SK-N-SH (cell line): ENCODE data around the gene SKA1. TPM values are rescaled to one million over a fixed set of nuclear protein-coding genes. Genes with fewer than 3 reads are reported as not detected.
A peak's percentile ranks its signal among the peaks of the same experiment; 100 is the strongest.

Source experiments
- CTCF ChIA-PET: fragments of 300-600, 350-600 bp; formaldehyde crosslinking; extraction: SDS; loops from one replicate; lab custom pipeline; 2021; lab: Yijun Ruan, JAX
- POLR2A ChIA-PET: fragments of 350-600 bp; sonication (Branson Sonifier 250); formaldehyde crosslinking; extraction: SDS; loops from one replicate; lab custom pipeline; 2020; ENCODE audit warnings: antibody characterized with exemption, inconsistent platforms; lab: Yijun Ruan, JAX
- DNase-seq: peaks from one replicate; pipeline ENCODE4 v3.0.0; 2012
- H2AFZ ChIP-seq: fragments of 200-600 bp; sonication (generic); 2 replicates; pipeline ENCODE4 v1.8.1; 2016; ENCODE audit warnings: antibody characterized with exemption, mild to moderate bottlenecking, low read depth
- H3F3A ChIP-seq: fragments of 200-600 bp; sonication (generic); replicated peaks from 2 replicates; pipeline ENCODE3; 2016; ENCODE audit warnings: antibody characterized with exemption, mild to moderate bottlenecking; ENCODE audit not compliant: insufficient read depth
- H3K27ac ChIP-seq, 2 experiments: fragments of 200-500 bp in 1 of 2; fragments of 200-600 bp in 1 of 2; sonication (Bioruptor generic) in 1 of 2; sonication (generic), shearing (Covaris generic) in 1 of 2; 2 replicates each; pipeline versions ENCODE4 v1.5.1 to v1.6.1; 2014 to 2016; ENCODE audit warnings: low read depth in 2 of 2, inconsistent platforms in 1 of 2, low read length in 1 of 2, mild to moderate bottlenecking in 1 of 2, mixed read lengths in 1 of 2
- H3K27me3 ChIP-seq: fragments of 200-600 bp; sonication (generic), shearing (Covaris generic); 2 replicates; pipeline ENCODE4 v1.6.1; 2016; ENCODE audit warnings: mixed run types; ENCODE audit not compliant: insufficient read depth
- H3K36me3 ChIP-seq, 2 experiments: fragments of 200-500 bp in 1 of 2; fragments of 200-600 bp in 1 of 2; sonication (Bioruptor generic) in 1 of 2; sonication (generic) in 1 of 2; replicated peaks in 1 of 2; 2 replicates each; pipeline versions ENCODE3 to v1.5.1; 2014 to 2016; ENCODE audit warnings: low read length in 1 of 2, mild to moderate bottlenecking in 1 of 2; ENCODE audit not compliant: insufficient read depth in 2 of 2, control insufficient read depth in 1 of 2
- H3K4me1 ChIP-seq, 2 experiments: fragments of 200-500 bp in 1 of 2; fragments of 200-600 bp in 1 of 2; sonication (Bioruptor generic) in 1 of 2; sonication (generic), shearing (Covaris generic) in 1 of 2; 2 replicates each; pipeline versions ENCODE4 v1.5.1 to v1.6.1; 2014 to 2016; ENCODE audit warnings: low read depth in 1 of 2, low read length in 1 of 2, mixed run types in 1 of 2; ENCODE audit not compliant: insufficient read depth in 2 of 2, control insufficient read depth in 1 of 2
- H3K4me2 ChIP-seq: fragments of 200-600 bp; sonication (generic), shearing (Covaris generic); 2 replicates; pipeline ENCODE4 v1.6.1; 2017; ENCODE audit warnings: mixed run types
- H3K4me3 ChIP-seq, 2 experiments: fragments of 200-500 bp in 1 of 2; fragments of 200-600 bp in 1 of 2; sonication (Bioruptor generic) in 1 of 2; sonication (generic), shearing (Covaris generic) in 1 of 2; 2 replicates each; pipeline versions ENCODE4 v1.5.1 to v1.8.1; 2014 to 2016; ENCODE audit warnings: low read depth in 2 of 2, inconsistent platforms in 1 of 2, low read length in 1 of 2, mild to moderate bottlenecking in 1 of 2, mixed read lengths in 1 of 2, moderate library complexity in 1 of 2
- H3K79me2 ChIP-seq: fragments of 200-600 bp; sonication (generic); 2 replicates; pipeline ENCODE4 v1.8.1; 2017; ENCODE audit warnings: mild to moderate bottlenecking; ENCODE audit not compliant: insufficient read depth
- H3K9ac ChIP-seq: fragments of 200-600 bp; sonication (generic); 2 replicates; pipeline ENCODE4 v1.6.1; 2017; ENCODE audit warnings: mixed run types
- H3K9me2 ChIP-seq: fragments of 200-600 bp; sonication (generic); 2 replicates; pipeline ENCODE4 v1.6.1; 2017; ENCODE audit warnings: mixed run types
- H3K9me3 ChIP-seq: fragments of 200-600 bp; sonication (generic); 2 replicates; pipeline ENCODE4 v1.6.1; 2017; ENCODE audit warnings: mixed run types, mild to moderate bottlenecking, moderate library complexity
- H4K20me1 ChIP-seq: fragments of 200-600 bp; sonication (generic); 2 replicates; pipeline ENCODE4 v1.6.1; 2017; ENCODE audit warnings: mild to moderate bottlenecking, mixed run types; ENCODE audit not compliant: insufficient read depth
- CTCF ChIP-seq: fragments of 200-600 bp; sonication (generic); IDR thresholded peaks from 2 replicates; pipeline ENCODE4 v1.6.1; 2017; ENCODE audit warnings: antibody characterized with exemption, mild to moderate bottlenecking, moderate library complexity
- ELF1 ChIP-seq: IDR thresholded peaks from 2 replicates; pipeline ENCODE4 v1.4.0; 2012
- EP300 ChIP-seq, 2 experiments: IDR thresholded peaks; 2 replicates each; pipeline versions ENCODE4 v1.4.0 to v1.6.1; 2012; ENCODE audit warnings: borderline replicate concordance in 1 of 2, low read depth in 1 of 2, low read length in 1 of 2
- EZH2phosphoT487 ChIP-seq: fragments of 200-600 bp; sonication (generic); IDR thresholded peaks from 2 replicates; pipeline ENCODE4 v1.6.1; 2017; ENCODE audit warnings: low read depth, mixed run types, mild to moderate bottlenecking, antibody characterized with exemption, moderate library complexity, borderline replicate concordance
- FOSL2 ChIP-seq: IDR thresholded peaks from 2 replicates; pipeline ENCODE4 v1.4.0; 2012; ENCODE audit warnings: low read depth, mild to moderate bottlenecking, moderate library complexity, borderline replicate concordance
- FOXJ3 ChIP-seq: sonication (generic); formaldehyde crosslinking; IDR thresholded peaks from 2 replicates; pipeline ENCODE4 v1.5.1; 2020; ENCODE audit warnings: mild to moderate bottlenecking, missing genetic modification reagents
- GABPA ChIP-seq: IDR thresholded peaks from 2 replicates; pipeline ENCODE4 v1.4.0; 2012; ENCODE audit warnings: low read depth, mild to moderate bottlenecking
- MEF2A ChIP-seq: IDR thresholded peaks from 2 replicates; pipeline ENCODE4 v1.4.0; 2012; ENCODE audit warnings: low read depth, borderline replicate concordance
- MXI1 ChIP-seq: IDR thresholded peaks from 2 replicates; pipeline ENCODE4 v1.6.1; 2012; ENCODE audit warnings: mild to moderate bottlenecking, low read depth, low read length, improper control_type of control experiment
- NFIC ChIP-seq: IDR thresholded peaks from 2 replicates; pipeline ENCODE4 v1.4.0; 2012; ENCODE audit warnings: borderline replicate concordance
- NRF1 ChIP-seq: IDR thresholded peaks from 2 replicates; pipeline ENCODE4 v1.6.1; 2012; ENCODE audit warnings: low read depth, mild to moderate bottlenecking, low read length
- PBX3 ChIP-seq: IDR thresholded peaks from 2 replicates; pipeline ENCODE4; 2012
- POLR2AphosphoS5 ChIP-seq: IDR thresholded peaks from 2 replicates; pipeline ENCODE4 v1.6.1; 2012; ENCODE audit warnings: low read depth, low read length
- RFX5 ChIP-seq: IDR thresholded peaks from 2 replicates; pipeline ENCODE4 v1.6.1; 2012; ENCODE audit warnings: mild to moderate bottlenecking, improper control_type of control experiment, low read length
- SIN3A ChIP-seq: IDR thresholded peaks from 2 replicates; pipeline ENCODE4 v1.6.1; 2012; ENCODE audit warnings: low read depth, mild to moderate bottlenecking, low read length, moderate library complexity, borderline replicate concordance
- SMC3 ChIP-seq: IDR thresholded peaks from 2 replicates; pipeline ENCODE4 v1.6.1; 2012; ENCODE audit warnings: low read depth, low read length, improper control_type of control experiment
- TAF1 ChIP-seq: IDR thresholded peaks from 2 replicates; pipeline ENCODE4 v1.6.1; 2012; ENCODE audit warnings: low read depth, mild to moderate bottlenecking, low read length, moderate library complexity, borderline replicate concordance
- TCF12 ChIP-seq: IDR thresholded peaks from 2 replicates; pipeline ENCODE4 v1.4.0; 2012
- WGBS: methylation state at CpG from one replicate; pipeline ENCODE4 v1.1.6; 2017; ENCODE audit warnings: low lambda C conversion rate; 5-methylcytosine and 5-hydroxymethylcytosine counted together
- polyA plus RNA-seq, 3 experiments: library from polyadenylated mRNA; depleted of rRNA; stranded (reverse); fragments of >200 nt; gene quantifications; 2 replicates each; pipeline ENCODE4 v1.2.3, GENCODE V29; 2012
- TF ChIP-seq, protein P1 (sequence below): IDR thresholded peaks from 2 replicates; pipeline ENCODE4 v1.4.0; 2012; ENCODE audit warnings: low read depth, borderline replicate concordance

Gene SKA1
- polyA plus RNA-seq, 1 of the 3 experiments (the other 2 are of a cell fraction) = 4.5 TPM

DNA sequence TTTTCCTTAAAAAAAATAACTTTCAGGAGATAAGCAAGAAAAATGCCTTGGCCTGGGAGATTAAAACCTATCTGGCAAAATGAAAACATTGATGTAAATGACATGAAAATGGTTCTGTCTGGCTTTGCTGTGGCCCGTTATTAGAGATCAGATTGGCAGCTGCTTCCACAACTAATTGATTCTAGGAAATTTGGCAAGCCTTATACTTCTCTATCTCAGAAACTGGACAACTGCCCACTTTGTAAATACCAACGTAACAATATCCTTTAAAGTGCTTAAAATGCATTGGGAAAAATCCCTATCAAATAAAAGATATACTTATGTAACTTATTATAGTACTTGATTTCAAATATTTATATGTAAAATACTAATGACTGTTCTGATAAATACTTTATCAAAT, 14.2 kb upstream of the SKA1 start:
- Histone ChIP-seq H2AFZ (no peak overlapping the region), H3K27me3 (peaks cover 6% of the 10 kb centered on the region; the same call in 1 of the 2 replicates), H3K36me3 (no peaks in the 10 kb centered on the region), H3F3A (peaks cover 3% of the 10 kb centered on the region), H3K27ac (no peak overlapping the region), H3K4me2 (no peak overlapping the region), H3K4me3 (no peak overlapping the region), H3K9me3 (no peaks in the 10 kb centered on the region), H3K79me2 (no peaks in the 10 kb centered on the region), H3K9me2 (no peaks in the 10 kb centered on the region), H3K4me1 (peaks cover 0 to 4% of the 10 kb centered on the region in 2 experiments; a peak in 2 of 4 replicates), H4K20me1 (no peaks in the 10 kb centered on the region), H3K9ac (no peak overlapping the region)
- WGBS = 0% methylated on average over 2 of the region's 2 CpGs
- DNase-seq = peak; percentile 22
- ChIA-PET POLR2A (no interaction called here), CTCF (no interaction called here)
- no peak for TF ChIP-seq ELF1
- no peak for TF ChIP-seq FOSL2
- no peak for TF ChIP-seq CTCF
- no peak for TF ChIP-seq NFIC
- TF ChIP-seq NRF1 = no peak
- TF ChIP-seq TCF12 = no peak
- no peak for TF ChIP-seq PBX3
- peak in 1 of 2 experiments; percentile 33; a peak in 1 of 4 replicates for TF ChIP-seq EP300 (IDR thresholded peaks at IDR 0.05; ENCODE audit: borderline replicate concordance in 1 of 2, low read depth in 1 of 2, low read length in 1 of 2)

GRCh38 chr18:50369672-50370071, 5.2 kb upstream of the SKA1 start:
- H2AFZ ChIP-seq = no peak overlapping the region
- no peaks in the 10 kb centered on the region for H3K79me2 ChIP-seq
- H4K20me1 ChIP-seq = no peaks in the 10 kb centered on the region
- no peak for DNase-seq
- TF ChIP-seq FOXJ3 (CRISPR knock-in tag) = no peak
- TF ChIP-seq SIN3A = no peak
- TF ChIP-seq, protein P1, sequence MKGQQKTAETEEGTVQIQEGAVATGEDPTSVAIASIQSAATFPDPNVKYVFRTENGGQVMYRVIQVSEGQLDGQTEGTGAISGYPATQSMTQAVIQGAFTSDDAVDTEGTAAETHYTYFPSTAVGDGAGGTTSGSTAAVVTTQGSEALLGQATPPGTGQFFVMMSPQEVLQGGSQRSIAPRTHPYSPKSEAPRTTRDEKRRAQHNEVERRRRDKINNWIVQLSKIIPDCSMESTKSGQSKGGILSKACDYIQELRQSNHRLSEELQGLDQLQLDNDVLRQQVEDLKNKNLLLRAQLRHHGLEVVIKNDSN = no peak
- TF ChIP-seq SMC3 = no peak
- no peak for TF ChIP-seq POLR2AphosphoS5
- no peak for TF ChIP-seq MEF2A
- no peak for TF ChIP-seq GABPA
- no peak for TF ChIP-seq TAF1
- no peak for TF ChIP-seq RFX5
- no peak for TF ChIP-seq NRF1
- no peak for TF ChIP-seq EZH2phosphoT487
- no peak for TF ChIP-seq MXI1
- no peak overlapping the region for H3K4me3 ChIP-seq
- H3K27ac ChIP-seq = no peak overlapping the region
- CTCF ChIA-PET = interaction anchor here (1.5 kb wide), 1 partner anchor 12 kb away, joined by 5 read pairs; no protein-coding TSS in a partner anchor
- H3F3A ChIP-seq = no peaks in the 10 kb centered on the region
- POLR2A ChIA-PET = no interaction called here
- no peak overlapping the region for H3K4me2 ChIP-seq
- H3K4me1 ChIP-seq = no peaks in the 10 kb centered on the region; a peak in 2 of 4 replicates
- H3K9me3 ChIP-seq = peaks cover 11% of the 10 kb centered on the region
- no peaks in the 10 kb centered on the region for H3K27me3 ChIP-seq
- no peak overlapping the region for H3K9ac ChIP-seq
- H3K36me3 ChIP-seq = no peaks in the 10 kb centered on the region
- H3K9me2 ChIP-seq = no peaks in the 10 kb centered on the region
